Mononuclear cell (primary cell): ENCODE data around the gene IL18RAP. TPM values are rescaled to one million over a fixed set of nuclear protein-coding genes. Genes with fewer than 3 reads are reported as not detected.

Experiments
- H3K27me3 ChIP-seq: 2 replicates; pipeline ENCODE4 v1.6.0; 2011; ENCODE audit warnings: low read length, control low read depth; ENCODE audit not compliant: insufficient read depth
- H3K4me1 ChIP-seq: 2 replicates; pipeline ENCODE4 v1.5.1; 2011; ENCODE audit warnings: mild to moderate bottlenecking, low read length, control low read depth; ENCODE audit not compliant: insufficient read depth
- H3K4me3 ChIP-seq: 2 replicates; pipeline ENCODE4 v1.5.1; 2011; ENCODE audit warnings: mild to moderate bottlenecking, low read length, moderate library complexity
- H3K9me3 ChIP-seq: 2 replicates; pipeline ENCODE4 v1.5.1; 2011; ENCODE audit warnings: low read depth, mild to moderate bottlenecking, control low read depth, low read length
- total RNA-seq: library from RNA; depleted of rRNA; stranded (reverse); fragments of >200 nt; gene quantifications from one replicate; pipeline ENCODE4 v1.2.3, GENCODE V29; 2012

Gene IL18RAP
- total RNA-seq, 1 donor, result 33.5 TPM

DNA sequence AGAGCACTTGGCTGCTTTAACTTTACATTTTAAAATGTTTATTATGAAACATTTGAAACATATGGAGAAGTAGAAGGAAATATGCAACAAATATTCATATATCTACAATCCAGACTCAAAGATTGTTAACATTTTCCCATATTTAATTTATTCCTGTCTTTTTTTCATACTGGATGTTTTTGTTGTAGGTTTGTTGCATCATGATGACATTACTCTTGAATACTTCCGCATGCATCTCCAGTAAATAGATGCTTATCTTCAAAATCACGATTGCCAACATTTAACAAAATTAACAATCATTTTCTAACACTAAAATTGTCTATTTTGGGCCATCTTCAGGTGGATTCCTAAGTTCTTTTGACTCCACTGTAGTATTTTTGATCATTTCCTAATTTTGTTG, 21.1 kb upstream of the IL18RAP start:
- H3K9me3 ChIP-seq, result no peaks in the 10 kb centered on the region
- no peak overlapping the region for H3K4me3 ChIP-seq
- no peaks in the 10 kb centered on the region for H3K27me3 ChIP-seq
- H3K4me1 ChIP-seq, result no peaks in the 10 kb centered on the region

DNA sequence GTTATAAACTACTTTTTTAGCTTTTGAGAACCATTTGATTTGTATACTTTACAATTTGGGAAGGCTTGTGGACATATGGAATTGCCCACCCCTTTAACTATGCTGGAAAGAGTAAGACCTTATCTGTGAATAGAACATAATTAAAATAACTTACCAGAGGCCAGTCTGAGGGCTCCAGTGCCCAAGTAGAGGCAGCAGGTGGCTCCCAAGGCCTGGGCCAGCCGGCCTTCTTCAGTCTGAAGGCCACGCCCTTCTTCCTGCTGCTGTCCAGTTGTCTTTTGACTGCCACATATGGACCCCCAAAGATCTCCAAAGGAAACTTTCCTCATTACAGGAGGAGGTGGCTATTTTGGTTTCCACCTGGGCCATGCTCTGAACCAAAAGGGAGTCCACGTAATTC, 12.0 kb upstream of the IL18RAP start:
- H3K9me3 ChIP-seq, result no peaks in the 10 kb centered on the region
- H3K4me3 ChIP-seq, result no peak overlapping the region
- H3K4me1 ChIP-seq, result no peaks in the 10 kb centered on the region
- H3K27me3 ChIP-seq, result no peaks in the 10 kb centered on the region

DNA sequence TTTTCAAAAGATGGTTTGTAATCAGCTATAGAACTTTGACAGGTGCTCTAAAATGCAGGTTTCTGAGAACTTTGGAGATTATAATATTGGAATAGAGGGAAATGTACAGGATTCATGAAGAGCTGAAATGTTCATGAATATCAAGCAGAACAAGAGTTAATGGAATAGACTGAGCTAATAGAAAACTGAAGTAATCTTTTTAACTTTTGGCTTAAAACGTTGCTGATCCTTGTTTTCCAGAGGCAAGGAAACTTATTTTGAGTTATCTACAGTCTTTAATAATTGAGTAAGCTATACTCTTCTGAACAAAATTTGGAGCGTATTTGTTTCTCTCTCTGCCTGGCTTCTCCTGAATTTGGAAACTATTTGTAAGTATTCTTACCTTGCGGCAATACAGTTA, 10.8 kb upstream of the IL18RAP start:
- no peaks in the 10 kb centered on the region for H3K9me3 ChIP-seq

DNA sequence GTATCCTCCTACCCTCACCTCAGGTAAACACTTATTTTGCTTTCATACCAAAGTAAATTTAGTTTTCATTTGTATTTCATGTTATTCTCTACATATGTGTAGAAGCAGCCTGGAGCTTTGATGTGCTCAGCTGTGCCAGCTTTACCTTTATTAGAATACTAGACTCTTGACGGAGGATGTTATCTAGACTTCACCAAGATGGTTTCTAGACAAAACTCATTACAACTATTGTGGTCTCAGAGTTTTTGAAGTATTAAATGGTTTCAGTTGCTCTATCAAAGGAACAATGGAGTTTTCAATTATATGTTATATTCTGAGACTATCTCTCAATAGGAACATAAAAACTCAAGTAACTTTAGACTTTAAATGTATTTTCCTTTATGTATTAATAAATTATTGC, 5.0 kb upstream of the IL18RAP start:
- peaks cover 52% of the 10 kb centered on the region for H3K4me1 ChIP-seq
- H3K4me3 ChIP-seq, result no peak overlapping the region

More for the DNA sequence above, 10.8 kb upstream of the IL18RAP start:
- peaks cover 8% of the 10 kb centered on the region for H3K4me1 ChIP-seq
- no peak overlapping the region for H3K4me3 ChIP-seq
- no peaks in the 10 kb centered on the region for H3K27me3 ChIP-seq

DNA sequence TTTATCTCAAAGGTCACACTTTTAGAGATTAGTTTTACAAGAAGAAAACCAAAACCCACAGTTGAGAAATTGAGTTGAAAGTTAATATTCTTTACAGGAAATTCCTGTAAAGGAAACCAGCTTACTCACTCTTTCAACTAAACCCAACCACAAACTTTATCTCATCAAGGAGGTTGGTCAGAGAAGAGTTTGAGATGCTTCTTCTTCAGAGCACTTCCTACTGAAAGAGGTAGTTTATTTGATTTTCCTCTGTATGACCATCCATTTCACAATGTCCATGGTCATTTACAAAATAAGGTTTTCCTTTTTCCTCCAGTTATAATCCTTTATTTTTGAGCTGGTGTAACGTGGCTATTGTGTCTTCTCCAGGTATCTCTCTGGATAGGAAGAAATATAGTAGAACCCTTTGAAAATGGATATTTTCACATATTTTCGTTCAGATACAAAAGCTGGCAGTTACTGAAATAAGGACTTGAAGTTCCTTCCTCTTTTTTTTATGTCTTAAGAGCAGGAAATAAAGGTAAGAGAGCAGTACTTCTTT, 4.5 kb upstream of the IL18RAP start:
- H3K4me1 ChIP-seq, result peaks cover 57% of the 10 kb centered on the region
- no peaks in the 10 kb centered on the region for H3K27me3 ChIP-seq
- no peaks in the 10 kb centered on the region for H3K9me3 ChIP-seq
- peak overlapping the region; percentile 21 for H3K4me3 ChIP-seq

More for the DNA sequence above, 5.0 kb upstream of the IL18RAP start:
- Histone ChIP-seq H3K9me3 (no peaks in the 10 kb centered on the region), H3K27me3 (no peaks in the 10 kb centered on the region)

DNA sequence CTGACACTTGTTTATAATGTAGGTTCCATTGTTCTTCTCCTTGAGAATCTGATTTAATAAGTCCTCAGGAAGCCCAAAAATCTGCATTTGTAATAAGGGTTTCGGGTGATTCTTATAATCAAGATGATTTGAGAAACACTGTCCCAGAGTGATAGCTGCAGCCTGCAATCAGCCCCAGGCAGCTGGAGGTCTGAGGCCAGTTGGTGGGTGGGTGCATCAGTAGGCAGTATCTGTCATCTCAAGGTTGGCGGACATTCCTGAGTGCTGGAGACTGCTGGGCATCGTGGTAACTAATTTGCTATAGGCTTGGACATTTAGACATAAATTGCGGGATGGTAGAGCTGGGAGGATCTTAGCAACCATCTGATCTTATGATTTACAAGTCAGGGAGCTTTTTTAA, 2.7 kb upstream of the IL18RAP start:
- Histone ChIP-seq H3K4me1 (peaks cover 69% of the 10 kb centered on the region), H3K9me3 (no peaks in the 10 kb centered on the region), H3K4me3 (peak overlapping the region; percentile 26), H3K27me3 (no peaks in the 10 kb centered on the region)

DNA sequence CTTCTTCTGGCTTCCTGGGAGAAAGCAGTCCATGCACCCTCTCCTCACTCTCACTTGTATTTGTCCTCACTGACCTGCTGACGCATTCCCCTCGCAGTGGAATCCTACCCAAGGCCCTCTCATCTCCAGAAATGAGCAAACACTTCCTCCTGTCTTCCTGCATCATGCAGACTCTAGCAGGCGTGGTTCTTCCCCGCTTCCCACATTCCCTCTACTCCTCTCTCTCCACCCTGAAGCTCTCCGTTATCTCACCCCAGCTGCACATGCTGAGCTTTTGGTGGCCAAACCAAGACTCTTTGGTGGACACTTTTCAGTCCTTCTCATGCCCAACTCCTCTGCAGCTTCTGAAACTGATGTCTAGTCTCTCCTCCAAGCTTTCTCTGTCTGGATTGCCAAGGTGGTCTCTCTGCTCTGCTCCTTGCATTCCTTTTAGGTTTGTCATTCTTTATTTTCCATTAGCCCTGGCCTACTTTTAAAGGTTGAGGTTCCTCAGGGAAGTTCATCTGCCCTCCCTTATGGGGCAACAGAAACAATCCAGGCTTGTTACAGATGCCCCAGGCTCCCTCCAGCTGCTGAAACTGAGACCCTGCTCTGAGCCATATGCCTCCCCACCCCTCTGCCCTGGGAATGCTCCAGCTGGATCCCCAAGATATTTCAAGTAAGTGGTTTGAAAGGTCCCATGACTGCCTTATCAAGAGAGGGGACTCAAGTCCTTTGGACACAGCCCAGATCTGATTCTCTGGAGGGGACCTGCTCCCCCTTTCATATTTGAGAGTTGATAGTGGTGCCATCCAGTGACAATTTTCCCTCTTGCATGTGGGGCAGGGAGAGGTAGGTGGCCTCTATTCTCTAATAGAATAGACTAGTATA, 835 bp upstream of the IL18RAP start:
- Histone ChIP-seq H3K4me3 (peak overlapping the region; percentile 11), H3K9me3 (no peaks in the 10 kb centered on the region), H3K27me3 (no peaks in the 10 kb centered on the region), H3K4me1 (peaks cover 69% of the 10 kb centered on the region)

DNA sequence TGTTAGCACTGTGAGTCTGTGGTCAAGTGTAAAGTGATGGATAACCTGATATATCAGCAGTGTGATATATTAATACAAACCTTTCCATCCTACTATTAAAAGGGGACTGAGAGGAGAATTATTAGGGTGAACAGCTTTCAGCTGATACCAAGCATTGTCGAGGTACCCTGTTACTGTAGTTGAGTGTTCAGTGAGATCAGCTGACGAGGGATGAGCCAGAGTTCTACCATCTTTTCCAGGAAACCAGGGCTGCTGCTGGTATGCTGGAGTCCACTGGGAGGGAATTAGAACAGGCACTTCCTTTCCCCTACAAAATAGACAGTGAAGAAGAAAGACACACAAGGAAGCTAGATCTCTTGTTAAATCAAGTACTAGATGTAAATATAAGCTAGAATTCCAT, 408 bp downstream of the IL18RAP start:
- H3K9me3 ChIP-seq, result no peaks in the 10 kb centered on the region
- H3K27me3 ChIP-seq, result no peaks in the 10 kb centered on the region
- H3K4me1 ChIP-seq, result peaks cover 60% of the 10 kb centered on the region
- H3K4me3 ChIP-seq, result peak overlapping the region; percentile 22

DNA sequence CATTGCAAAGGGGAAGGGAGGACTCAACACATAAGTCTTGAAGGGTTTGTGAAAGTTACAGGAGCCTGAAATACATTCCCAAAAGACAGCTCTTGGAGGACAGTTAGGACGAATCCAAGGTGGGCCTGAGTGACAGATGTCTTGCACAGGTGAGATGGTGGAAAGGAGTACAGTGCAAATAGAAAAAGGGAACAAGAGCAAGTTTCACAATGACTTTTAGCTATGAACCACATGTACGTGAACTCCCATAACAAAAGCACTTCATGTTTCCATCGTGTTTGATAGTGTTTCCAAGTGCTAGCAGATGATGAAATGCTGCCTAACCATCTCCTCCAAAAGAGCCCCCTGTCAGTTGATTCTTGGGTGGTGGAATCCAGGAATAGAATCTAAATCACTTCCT, 1.8 kb downstream of the IL18RAP start:
- no peaks in the 10 kb centered on the region for H3K9me3 ChIP-seq
- no peaks in the 10 kb centered on the region for H3K27me3 ChIP-seq
- H3K4me1 ChIP-seq, result peaks cover 51% of the 10 kb centered on the region
- peak overlapping the region; percentile 18 for H3K4me3 ChIP-seq

DNA sequence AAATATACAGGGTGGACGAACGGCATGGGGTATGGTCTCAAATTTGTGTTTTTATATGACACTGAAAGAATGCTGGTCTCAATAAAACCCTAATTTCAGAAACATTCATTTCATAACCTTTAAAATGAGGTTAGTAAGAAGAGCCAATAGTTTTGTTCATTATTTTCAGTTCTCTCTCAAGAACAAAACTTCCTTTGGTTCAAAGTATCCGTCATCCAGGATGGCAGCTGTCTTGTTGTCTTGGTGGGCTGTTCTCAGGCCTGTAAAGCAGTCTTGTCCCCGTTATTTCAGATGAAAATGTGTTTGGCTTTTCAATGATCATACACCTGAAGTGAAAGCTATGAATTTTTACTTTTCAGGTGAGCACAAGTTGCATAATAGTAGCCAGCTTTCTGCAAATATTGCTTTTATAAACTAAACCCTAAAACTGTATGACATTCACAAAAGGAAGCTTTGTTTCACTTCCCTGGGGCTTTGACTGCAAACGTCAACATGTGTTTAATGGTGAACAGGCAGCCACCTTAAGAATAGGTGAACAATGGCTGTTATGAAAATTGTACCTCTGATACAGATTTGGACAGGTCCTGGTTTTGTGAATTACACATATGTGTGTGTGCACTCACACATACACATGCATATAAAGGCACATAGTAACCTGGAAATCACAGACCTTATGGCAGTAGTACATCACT, 2.6 kb downstream of the IL18RAP start:
- Histone ChIP-seq H3K9me3 (no peaks in the 10 kb centered on the region), H3K4me3 (peak overlapping the region; percentile 10), H3K4me1 (peaks cover 45% of the 10 kb centered on the region), H3K27me3 (no peaks in the 10 kb centered on the region)

DNA sequence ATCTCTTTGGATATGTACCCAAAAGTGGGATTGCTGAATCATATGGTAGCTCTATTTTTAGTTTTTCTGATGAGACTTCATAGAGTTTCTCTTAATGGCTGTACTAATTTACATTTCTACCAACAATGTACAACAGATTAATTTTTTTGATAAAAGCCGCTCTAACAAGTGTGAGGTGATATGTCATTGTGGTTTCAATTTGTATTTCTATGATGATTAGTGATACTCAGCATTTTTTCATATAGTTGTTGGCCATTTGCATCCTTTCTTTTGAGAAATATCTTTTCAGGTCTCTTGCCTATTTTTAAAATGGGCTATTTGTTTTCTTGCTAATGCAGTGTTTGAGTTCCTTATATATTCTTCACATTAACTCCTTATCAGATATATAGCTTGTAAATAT, 4.3 kb downstream of the IL18RAP start:
- Histone ChIP-seq H3K27me3 (no peaks in the 10 kb centered on the region), H3K4me3 (no peak overlapping the region), H3K9me3 (no peaks in the 10 kb centered on the region), H3K4me1 (peaks cover 37% of the 10 kb centered on the region)

DNA sequence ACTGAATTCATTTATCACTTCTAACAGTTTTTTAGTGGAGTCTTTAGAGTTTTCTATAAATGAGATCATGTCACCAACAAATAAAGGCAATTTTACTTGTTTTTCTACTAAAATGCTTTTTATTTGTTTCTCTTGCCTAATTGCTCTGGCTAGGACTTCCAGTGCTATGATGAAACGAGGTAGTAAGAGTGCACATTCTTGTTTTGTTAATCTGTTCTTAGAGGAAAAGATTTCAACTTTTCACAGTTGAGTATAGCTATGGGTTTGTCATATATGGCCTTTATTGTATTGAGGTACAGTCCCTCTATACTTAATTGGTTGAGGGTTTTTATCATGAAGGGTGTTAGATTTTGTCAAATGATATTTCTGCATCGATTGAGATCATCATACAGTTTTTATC, 5.6 kb downstream of the IL18RAP start:
- H3K4me1 ChIP-seq, result peaks cover 32% of the 10 kb centered on the region
- H3K27me3 ChIP-seq, result no peaks in the 10 kb centered on the region
- H3K9me3 ChIP-seq, result no peaks in the 10 kb centered on the region
- no peak overlapping the region for H3K4me3 ChIP-seq

DNA sequence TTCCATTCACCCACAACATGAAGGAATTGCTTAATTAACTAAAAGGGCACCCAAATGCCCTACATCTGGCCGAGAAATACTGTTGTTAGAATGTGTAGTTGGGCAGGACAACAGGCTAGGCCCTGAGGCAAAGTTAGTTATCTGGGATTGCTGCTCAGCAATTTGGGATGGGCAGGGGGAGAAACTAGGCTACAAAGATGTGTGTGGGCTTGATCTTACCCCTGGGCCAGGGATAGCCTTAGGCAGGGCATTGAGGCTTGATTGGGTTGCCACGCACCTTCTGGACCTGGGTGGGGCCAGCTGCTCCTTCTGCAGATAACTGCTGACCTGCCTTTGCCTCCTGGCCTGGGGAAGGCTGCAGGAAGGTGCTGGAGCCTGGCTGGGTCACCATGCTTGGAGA, 9.4 kb downstream of the IL18RAP start:
- H3K27me3 ChIP-seq, result no peaks in the 10 kb centered on the region
- H3K4me3 ChIP-seq, result no peak overlapping the region
- peaks cover 40% of the 10 kb centered on the region for H3K4me1 ChIP-seq
- no peaks in the 10 kb centered on the region for H3K9me3 ChIP-seq

DNA sequence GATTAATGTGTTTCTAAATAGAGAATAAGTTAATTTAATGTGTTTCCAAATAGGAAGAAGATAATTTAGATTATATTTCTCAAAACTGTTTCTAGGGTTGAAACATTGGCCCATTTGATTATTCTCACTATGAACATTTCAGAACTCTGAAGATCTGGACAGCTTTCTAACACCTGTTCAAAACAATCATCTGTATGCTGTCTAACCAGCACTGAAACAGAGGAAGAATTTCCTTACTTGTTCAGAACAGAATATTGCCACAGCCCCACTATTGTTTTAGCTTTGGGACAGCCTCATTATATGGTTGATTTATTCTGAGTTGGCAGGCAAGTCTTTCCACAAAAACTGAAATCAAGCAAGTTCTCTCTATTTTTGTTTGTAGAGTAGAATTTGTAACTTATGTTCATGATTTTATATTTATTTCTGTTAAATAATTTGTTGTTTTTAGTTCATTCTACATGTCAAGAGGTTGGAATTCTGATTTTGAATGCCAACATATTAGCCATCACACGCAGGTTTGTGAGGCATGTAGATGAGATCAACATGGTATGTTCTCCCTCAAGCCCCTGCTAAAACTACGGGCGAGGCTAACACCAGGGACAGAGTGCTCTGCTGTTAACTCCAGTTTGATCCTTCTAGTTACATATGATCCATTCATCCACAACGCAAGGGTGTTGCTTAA, 11.2 kb downstream of the IL18RAP start:
- H3K9me3 ChIP-seq, result no peaks in the 10 kb centered on the region
- H3K27me3 ChIP-seq, result no peaks in the 10 kb centered on the region
- peaks cover 40% of the 10 kb centered on the region for H3K4me1 ChIP-seq
- no peak overlapping the region for H3K4me3 ChIP-seq
